ENCODE data around the gene LAMA2. TPM values are rescaled to one million over a fixed set of nuclear protein-coding genes. Genes with fewer than 3 reads are reported as not detected.

The LAMA2 gene
- 138 TPM for total RNA-seq
- long read RNA-seq, partial matches to known transcripts = 30 of 42 reads
- long read RNA-seq, other reads (novel, unspliced or antisense) = 12 of 42 reads

GRCh38 chr6:128882991-128883611 lies at the start of gene LAMA2:
Gene LAMA2, plus strand, starts transcription at chr6:128883138. Its CDS starts 108 bp downstream, at chr6:128883246.
- ATAC-seq (peak; percentile 98), DNase-seq (peak; percentile 94)
- intact Hi-C loops (cut with micrococcal nuclease) = no loop called here

GRCh38 chr6:128836761-128837160 lies 46.2 kb upstream of the LAMA2 start:
- intact Hi-C loops (cut with micrococcal nuclease) = no loop called here
- DNase-seq (no peak), ATAC-seq (no peak)

- ATAC-seq = no peak
- no peak for DNase-seq
- intact Hi-C loops (cut with micrococcal nuclease) = no loop called here
Observed at GRCh38 chr6:128841518-128841917, 41.4 kb upstream of the LAMA2 start.

- intact Hi-C loops (cut with micrococcal nuclease) = no loop called here
- ATAC-seq (no peak), DNase-seq (no peak)
Observed at GRCh38 chr6:128844598-128844997, 38.3 kb upstream of the LAMA2 start.

GRCh38 chr6:128847431-128848210 lies 35.3 kb upstream of the LAMA2 start:
- intact Hi-C loops (cut with micrococcal nuclease) = no loop called here
- ATAC-seq (no peak), DNase-seq (no peak)

- DNase-seq (peak; percentile 33), ATAC-seq (peak; percentile 97)
- intact Hi-C loops (cut with micrococcal nuclease) = no loop called here
Observed at GRCh38 chr6:128848212-128848935, 34.6 kb upstream of the LAMA2 start.

- no peak for DNase-seq
- intact Hi-C loops (cut with micrococcal nuclease) = no loop called here
- no peak for ATAC-seq
Observed at GRCh38 chr6:128855581-128856085, 27.3 kb upstream of the LAMA2 start.

- DNase-seq = no peak
- intact Hi-C loops (cut with micrococcal nuclease) = no loop called here
- ATAC-seq = peak; percentile 36
Observed at GRCh38 chr6:128857806-128858205, 25.1 kb upstream of the LAMA2 start.

GRCh38 chr6:128860782-128861181 lies 22.2 kb upstream of the LAMA2 start:
- intact Hi-C loops (cut with micrococcal nuclease) = no loop called here
- ATAC-seq = no peak
- DNase-seq = no peak

- ATAC-seq = no peak
- intact Hi-C loops (cut with micrococcal nuclease) = no loop called here
- no peak for DNase-seq
Observed at GRCh38 chr6:128863983-128864382, 19.0 kb upstream of the LAMA2 start.

- ATAC-seq = peak; percentile 20
- intact Hi-C loops (cut with micrococcal nuclease) = no loop called here
- no peak for DNase-seq
Observed at GRCh38 chr6:128870746-128871145, 12.2 kb upstream of the LAMA2 start.

GRCh38 chr6:128874863-128875262 lies 8.1 kb upstream of the LAMA2 start:
- ATAC-seq (no peak), DNase-seq (no peak)
- intact Hi-C loops (cut with micrococcal nuclease) = no loop called here

- intact Hi-C loops (cut with micrococcal nuclease) = no loop called here
Observed at GRCh38 chr6:128882560-128882959, 378 bp upstream of the LAMA2 start.

GRCh38 chr6:128883906-128884305 lies 968 bp downstream of the LAMA2 start:
- ATAC-seq (no peak), DNase-seq (no peak)
- intact Hi-C loops (cut with micrococcal nuclease) = no loop called here

More at GRCh38 chr6:128882560-128882959, 378 bp upstream of the LAMA2 start:
- ATAC-seq (peak; percentile 37), DNase-seq (no peak)

GRCh38 chr6:128885381-128885780 lies 2.4 kb downstream of the LAMA2 start:
- ATAC-seq = no peak
- no peak for DNase-seq
- intact Hi-C loops (cut with micrococcal nuclease) = no loop called here

- DNase-seq = no peak
Observed at GRCh38 chr6:128886706-128887105, 3.8 kb downstream of the LAMA2 start.

GRCh38 chr6:128888444-128889175 lies 5.7 kb downstream of the LAMA2 start:
- intact Hi-C loops (cut with micrococcal nuclease) = no loop called here
- peak; percentile 84 for ATAC-seq
- DNase-seq = no peak

More at GRCh38 chr6:128886706-128887105, 3.8 kb downstream of the LAMA2 start:
- intact Hi-C loops (cut with micrococcal nuclease) = no loop called here
- ATAC-seq = no peak

- intact Hi-C loops (cut with micrococcal nuclease) = no loop called here
- ATAC-seq = peak; percentile 44
Observed at GRCh38 chr6:128889870-128890269, 6.9 kb downstream of the LAMA2 start.

GRCh38 chr6:128892079-128892478 lies 9.1 kb downstream of the LAMA2 start:
- DNase-seq (no peak), ATAC-seq (peak; percentile 49)
- intact Hi-C loops (cut with micrococcal nuclease) = no loop called here

More at GRCh38 chr6:128889870-128890269, 6.9 kb downstream of the LAMA2 start:
- no peak for DNase-seq
